MM.1S (cell line): ENCODE results near the gene BCL11A.

Experiments used
- DNase-seq: peaks from one replicate; pipeline ENCODE4 v3.0.0-alpha.2; 2015
- H2AFZ ChIP-seq: fragments of 300-600 bp; sonication (generic); 2 replicates; pipeline ENCODE4 v1.6.0; 2016; ENCODE audit warnings: antibody characterized with exemption, low read length
- H3F3A ChIP-seq: fragments of 300-600 bp; sonication (generic); 2 replicates; pipeline ENCODE4 v1.6.1; 2016; ENCODE audit warnings: mild to moderate bottlenecking, antibody characterized with exemption, low read length, moderate library complexity, mixed read lengths; ENCODE audit not compliant: insufficient read depth
- H3K27ac ChIP-seq: fragments of 300-600 bp; sonication (generic); 2 replicates; pipeline ENCODE4 v1.5.1; 2016; ENCODE audit warnings: mild to moderate bottlenecking, low read length
- H3K27me3 ChIP-seq: fragments of 300-600 bp; sonication (generic); replicated peaks from 2 replicates; pipeline ENCODE4 v1.6.0; 2016; ENCODE audit warnings: low read length; ENCODE audit not compliant: insufficient read depth
- H3K36me3 ChIP-seq: fragments of 300-600 bp; sonication (generic); replicated peaks from 2 replicates; pipeline ENCODE4 v1.6.1; 2016; ENCODE audit warnings: mild to moderate bottlenecking, low read length, mixed read lengths; ENCODE audit not compliant: insufficient read depth
- H3K4me1 ChIP-seq: fragments of 300-600 bp; sonication (generic); 2 replicates; pipeline ENCODE4 v1.6.1; 2016; ENCODE audit warnings: low read length, mixed read lengths
- H3K4me2 ChIP-seq: fragments of 300-600 bp; sonication (generic); 2 replicates; pipeline ENCODE4 v1.6.0; 2016; ENCODE audit warnings: low read depth, low read length
- H3K4me3 ChIP-seq: fragments of 300-600 bp; sonication (generic); 2 replicates; pipeline ENCODE4 v1.5.1; 2016; ENCODE audit warnings: low read length, mixed read lengths
- H3K79me2 ChIP-seq: fragments of 300-600 bp; sonication (generic); 2 replicates; pipeline ENCODE4 v1.6.1; 2016; ENCODE audit warnings: mixed run types, low read length, mixed read lengths
- H3K9ac ChIP-seq: fragments of 300-600 bp; sonication (generic); 2 replicates; pipeline ENCODE4 v1.6.1; 2016; ENCODE audit warnings: low read length, mixed read lengths
- H3K9me2 ChIP-seq: fragments of 300-600 bp; sonication (generic); replicated peaks from 2 replicates; pipeline ENCODE4 v1.6.1; 2016; ENCODE audit warnings: mild to moderate bottlenecking, low read length, mixed read lengths; ENCODE audit not compliant: insufficient read depth
- H3K9me3 ChIP-seq: fragments of 300-600 bp; sonication (generic); replicated peaks from 2 replicates; pipeline ENCODE4 v1.6.1; 2016; ENCODE audit warnings: mild to moderate bottlenecking, low read length, mixed read lengths; ENCODE audit not compliant: insufficient read depth
- H4K20me1 ChIP-seq: fragments of 300-600 bp; sonication (generic); 2 replicates; pipeline ENCODE4 v1.6.1; 2016; ENCODE audit warnings: mild to moderate bottlenecking, low read length, moderate library complexity, mixed read lengths; ENCODE audit not compliant: insufficient read depth
- EZH2 ChIP-seq: fragments of 300-600 bp; sonication (generic); optimal IDR thresholded peaks from 2 replicates; pipeline ENCODE3; 2017; ENCODE audit warnings: low read depth, mild to moderate bottlenecking, antibody characterized with exemption, low read length, mixed read lengths
- EZH2phosphoT487 ChIP-seq: fragments of 300-600 bp; sonication (generic); IDR thresholded peaks from 2 replicates; pipeline ENCODE4 v1.6.1; 2018; ENCODE audit warnings: antibody characterized with exemption, low read length
- TF ChIP-seq, protein P1 (sequence below): fragments of 300-600 bp; sonication (generic); IDR thresholded peaks from 2 replicates; pipeline ENCODE4 v1.5.1; 2016; ENCODE audit warnings: antibody characterized with exemption, low read length, mixed read lengths

Gene BCL11A

DNA sequence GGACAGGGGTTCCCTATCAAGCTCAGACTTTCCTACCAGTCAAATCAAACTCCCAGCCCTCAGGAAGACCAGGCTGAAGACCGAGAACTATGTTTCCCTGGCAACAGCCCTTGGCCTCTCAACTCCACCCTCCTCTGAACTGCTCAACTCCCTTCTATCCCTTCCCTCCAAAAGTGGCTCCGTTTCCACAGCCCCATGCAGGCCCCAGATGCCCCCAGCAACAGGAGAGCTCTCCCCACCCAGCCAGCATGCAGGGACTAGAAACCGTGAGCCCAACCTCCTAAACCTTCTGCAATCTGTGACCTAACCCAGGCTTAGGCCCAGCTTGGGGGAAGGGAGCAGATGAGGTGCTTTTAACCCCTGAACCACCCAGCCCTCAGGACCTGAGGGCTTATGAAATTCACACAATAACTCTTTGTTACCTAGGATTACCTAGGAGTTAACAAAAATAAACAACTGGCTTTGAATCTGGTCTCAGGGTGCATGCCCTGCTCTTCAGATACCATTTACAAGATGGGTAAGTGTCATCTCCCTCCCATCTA, 87.2 kb downstream of the BCL11A start:
- Histone ChIP-seq H3K9ac (no peak overlapping the region), H3K27me3 (no peaks in the 10 kb centered on the region), H2AFZ (no peak overlapping the region), H3K79me2 (no peaks in the 10 kb centered on the region), H3K27ac (no peak overlapping the region), H4K20me1 (no peaks in the 10 kb centered on the region), H3K4me1 (peaks cover 6% of the 10 kb centered on the region), H3K4me3 (no peak overlapping the region), H3K36me3 (no peaks in the 10 kb centered on the region), H3K9me2 (no peaks in the 10 kb centered on the region), H3K4me2 (no peak overlapping the region), H3F3A (no peaks in the 10 kb centered on the region), H3K9me3 (no peaks in the 10 kb centered on the region)
- DNase-seq: no peak
- TF ChIP-seq, protein P1, sequence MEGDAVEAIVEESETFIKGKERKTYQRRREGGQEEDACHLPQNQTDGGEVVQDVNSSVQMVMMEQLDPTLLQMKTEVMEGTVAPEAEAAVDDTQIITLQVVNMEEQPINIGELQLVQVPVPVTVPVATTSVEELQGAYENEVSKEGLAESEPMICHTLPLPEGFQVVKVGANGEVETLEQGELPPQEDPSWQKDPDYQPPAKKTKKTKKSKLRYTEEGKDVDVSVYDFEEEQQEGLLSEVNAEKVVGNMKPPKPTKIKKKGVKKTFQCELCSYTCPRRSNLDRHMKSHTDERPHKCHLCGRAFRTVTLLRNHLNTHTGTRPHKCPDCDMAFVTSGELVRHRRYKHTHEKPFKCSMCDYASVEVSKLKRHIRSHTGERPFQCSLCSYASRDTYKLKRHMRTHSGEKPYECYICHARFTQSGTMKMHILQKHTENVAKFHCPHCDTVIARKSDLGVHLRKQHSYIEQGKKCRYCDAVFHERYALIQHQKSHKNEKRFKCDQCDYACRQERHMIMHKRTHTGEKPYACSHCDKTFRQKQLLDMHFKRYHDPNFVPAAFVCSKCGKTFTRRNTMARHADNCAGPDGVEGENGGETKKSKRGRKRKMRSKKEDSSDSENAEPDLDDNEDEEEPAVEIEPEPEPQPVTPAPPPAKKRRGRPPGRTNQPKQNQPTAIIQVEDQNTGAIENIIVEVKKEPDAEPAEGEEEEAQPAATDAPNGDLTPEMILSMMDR: no peak
- TF ChIP-seq EZH2 (no peak), EZH2phosphoT487 (no peak)

DNA sequence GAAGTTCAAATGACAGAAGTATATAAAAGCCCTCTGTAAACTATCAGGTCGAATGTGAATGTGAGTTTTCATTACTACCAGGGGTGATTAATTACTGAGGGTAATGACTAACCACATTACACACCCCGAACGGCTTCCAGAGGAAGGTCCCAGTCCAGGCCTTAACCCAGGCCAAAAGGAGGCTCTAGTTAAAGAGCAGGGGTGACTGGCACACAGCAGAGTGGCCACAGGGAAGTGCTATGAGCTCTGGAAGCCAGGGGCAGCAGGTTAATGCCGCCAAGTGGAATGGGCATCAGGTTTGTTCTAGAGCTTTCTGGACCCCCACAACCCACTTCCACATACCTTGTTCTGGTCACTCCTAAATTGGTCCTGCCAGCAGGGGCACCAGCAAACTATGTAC, 87.7 kb downstream of the BCL11A start:
- Histone ChIP-seq H3K9me3 (no peaks in the 10 kb centered on the region), H3K36me3 (no peaks in the 10 kb centered on the region), H3K27me3 (no peaks in the 10 kb centered on the region), H3K4me1 (peaks cover 6% of the 10 kb centered on the region), H3K27ac (no peak overlapping the region), H3K9ac (no peak overlapping the region), H4K20me1 (no peaks in the 10 kb centered on the region), H3F3A (no peaks in the 10 kb centered on the region), H3K4me3 (no peak overlapping the region), H3K79me2 (no peaks in the 10 kb centered on the region), H3K4me2 (no peak overlapping the region), H2AFZ (no peak overlapping the region), H3K9me2 (no peaks in the 10 kb centered on the region)
- no peak for TF ChIP-seq EZH2phosphoT487
- TF ChIP-seq, protein P1: no peak
- no peak for TF ChIP-seq EZH2
- DNase-seq: no peak

DNA sequence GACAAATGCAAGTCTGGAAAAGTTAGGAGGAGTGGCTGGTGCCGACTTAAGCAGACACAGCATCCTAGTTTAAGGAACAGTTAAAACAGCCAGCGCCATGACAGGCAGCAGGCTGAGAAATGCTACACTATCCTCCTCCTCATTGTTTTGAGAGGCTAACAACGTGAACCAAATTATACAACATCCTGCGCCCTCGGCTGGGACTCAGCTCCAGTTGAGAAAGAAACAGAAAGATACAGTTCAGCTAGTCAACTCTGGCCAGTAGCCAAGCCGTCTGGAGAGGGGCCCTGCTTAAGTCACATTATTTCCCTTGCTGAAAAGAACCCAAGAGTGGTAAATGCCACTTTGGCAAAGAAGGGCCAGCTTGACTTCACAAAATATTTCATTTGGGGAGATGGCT, 90.2 kb downstream of the BCL11A start:
- Histone ChIP-seq H3K9me2 (no peaks in the 10 kb centered on the region), H3K4me2 (no peak overlapping the region), H3F3A (no peaks in the 10 kb centered on the region)

More for the DNA sequence above, 90.2 kb downstream of the BCL11A start:
- Histone ChIP-seq H3K9me3 (no peaks in the 10 kb centered on the region), H3K27me3 (no peaks in the 10 kb centered on the region), H3K27ac (no peak overlapping the region), H2AFZ (no peak overlapping the region), H3K9ac (no peak overlapping the region), H3K36me3 (no peaks in the 10 kb centered on the region; the same call in 1 of the 2 replicates), H3K79me2 (no peaks in the 10 kb centered on the region), H3K4me1 (no peaks in the 10 kb centered on the region), H4K20me1 (no peaks in the 10 kb centered on the region), H3K4me3 (no peak overlapping the region)
- no peak for DNase-seq
- no peak for TF ChIP-seq EZH2
- TF ChIP-seq, protein P1: no peak
- no peak for TF ChIP-seq EZH2phosphoT487
